Activated effector memory CD4-positive, alpha-beta T cell treated with anti-CD3 and anti-CD28 coated beads, Interleukin-2, amount 50 U/mL, for 16 hours (primary cell): ENCODE data around the gene DELE1.

Experiments used
- DNase-seq: peaks from one replicate; pipeline ENCODE4 v3.0.0-alpha.2; 2020

Gene DELE1

GRCh38 chr5:141960018-141960417, 36.3 kb downstream of the DELE1 start:
- no peak for DNase-seq

DNA sequence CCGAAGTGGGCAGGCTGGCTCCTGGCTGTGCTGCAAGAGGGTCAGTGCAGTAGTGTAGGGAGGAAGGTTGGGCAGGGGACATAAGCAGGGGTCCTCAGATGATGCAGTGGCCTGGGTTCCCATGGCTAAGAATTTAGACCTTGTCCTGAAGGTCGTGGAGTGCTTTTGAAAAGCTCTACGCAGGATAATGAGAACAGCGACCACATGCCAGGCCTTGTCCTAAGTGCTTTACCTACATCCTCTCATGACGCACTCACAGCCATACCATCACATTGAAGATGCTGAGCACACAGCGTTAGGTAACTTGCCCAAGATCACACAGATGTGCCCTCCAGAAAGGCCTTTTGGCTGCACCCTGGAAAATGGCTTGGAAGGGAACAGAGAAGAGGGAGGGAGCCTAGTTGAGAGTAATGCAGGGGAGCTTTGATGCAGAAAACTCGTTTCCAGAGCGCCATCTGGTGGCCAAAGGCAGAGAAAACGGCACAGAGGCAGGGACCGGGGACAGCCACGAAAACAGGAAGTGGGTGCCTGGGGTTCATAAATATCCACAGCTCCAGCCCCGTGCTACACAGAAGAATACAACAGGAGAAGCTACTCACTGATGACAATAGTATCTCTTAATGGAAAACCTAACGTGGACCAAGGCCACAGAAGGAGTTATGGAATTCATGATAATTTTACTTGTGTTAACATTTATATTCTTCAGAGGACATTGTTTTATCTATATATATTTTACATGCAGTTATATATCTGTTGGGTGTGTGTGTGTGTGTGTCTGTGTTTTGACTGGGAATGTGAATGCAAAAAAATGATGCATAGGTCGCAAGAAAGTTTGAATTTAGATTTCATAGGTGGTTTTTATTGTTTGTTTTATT, 37.0 kb downstream of the DELE1 start:
- peak; percentile 95 for DNase-seq

- no peak for DNase-seq
These were observed 37.8 kb downstream of the DELE1 start for GRCh38 chr5:141961466-141961865.

DNA sequence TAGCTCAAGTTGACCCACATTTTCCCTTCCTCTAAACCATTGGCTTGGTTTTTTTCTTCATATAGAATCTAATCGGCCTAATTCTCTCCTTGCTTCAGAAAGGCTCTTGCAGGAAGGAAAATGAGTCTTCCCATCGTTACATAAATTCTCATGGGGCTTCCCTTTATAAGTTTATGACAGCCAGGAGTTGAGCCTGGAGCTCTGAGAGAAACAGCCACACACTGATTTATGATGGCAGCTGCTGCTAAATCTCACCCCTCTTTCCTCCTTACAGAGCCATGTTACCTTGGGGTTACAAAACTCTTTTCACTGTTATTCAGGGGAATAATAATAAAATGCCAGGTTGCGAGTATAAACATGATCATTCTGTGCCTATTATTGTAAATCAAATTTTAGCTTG, 40.0 kb downstream of the DELE1 start:
- DNase-seq = no peak

DNA sequence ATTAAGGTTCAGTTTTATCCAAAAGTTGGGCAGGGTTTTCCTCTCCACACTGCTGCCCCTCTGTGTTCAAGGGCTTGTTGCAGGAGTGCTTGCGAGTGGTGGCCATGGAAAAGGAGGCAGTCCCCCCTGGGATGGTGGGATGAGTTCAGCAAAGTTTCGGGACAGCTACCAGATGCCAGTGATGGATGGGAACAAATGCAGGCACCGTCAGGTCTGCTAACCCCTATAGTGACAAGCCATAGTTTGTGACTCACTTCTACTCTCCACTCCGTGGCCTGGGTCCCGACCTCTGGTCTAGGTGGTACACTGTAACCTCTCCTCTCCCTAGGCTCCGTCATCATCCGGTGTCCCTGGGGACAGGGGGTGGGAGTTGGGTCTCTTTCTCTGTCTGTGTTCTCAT, 41.4 kb downstream of the DELE1 start:
- DNase-seq = no peak

DNA sequence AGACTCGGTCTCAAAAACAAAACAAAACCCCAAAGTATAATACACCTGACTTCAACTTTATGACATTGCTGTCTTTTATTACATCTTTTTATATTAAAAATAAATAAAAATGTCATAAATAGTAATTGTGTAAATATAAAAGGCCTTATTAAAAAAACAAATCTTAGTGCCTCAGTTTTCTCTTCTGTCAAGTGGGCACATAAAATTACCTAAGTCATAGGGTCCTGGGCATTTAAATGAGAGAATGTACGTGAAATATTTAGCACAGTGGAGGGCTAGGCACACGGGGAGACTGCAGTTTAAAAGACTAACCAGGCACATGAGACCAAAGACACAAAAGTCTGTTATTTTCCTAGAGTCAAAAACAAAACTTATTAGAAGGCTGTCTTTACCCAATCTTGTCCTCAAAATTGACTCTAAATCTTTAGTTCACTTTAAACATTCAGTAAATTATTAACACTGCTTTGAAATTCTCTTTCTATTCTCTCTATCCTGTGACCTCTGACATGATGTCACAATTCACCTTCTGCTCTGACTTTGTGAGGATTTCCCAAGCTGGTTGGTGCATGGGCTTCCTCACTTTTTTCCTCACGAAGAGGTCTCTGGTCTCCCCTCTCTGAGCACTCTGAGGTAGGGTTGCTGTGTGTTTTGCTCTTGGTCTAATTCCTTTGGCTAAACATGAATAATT, 42.7 kb downstream of the DELE1 start:
- no peak for DNase-seq

GRCh38 chr5:141966963-141967333, 43.3 kb downstream of the DELE1 start:
- DNase-seq = no peak

DNA sequence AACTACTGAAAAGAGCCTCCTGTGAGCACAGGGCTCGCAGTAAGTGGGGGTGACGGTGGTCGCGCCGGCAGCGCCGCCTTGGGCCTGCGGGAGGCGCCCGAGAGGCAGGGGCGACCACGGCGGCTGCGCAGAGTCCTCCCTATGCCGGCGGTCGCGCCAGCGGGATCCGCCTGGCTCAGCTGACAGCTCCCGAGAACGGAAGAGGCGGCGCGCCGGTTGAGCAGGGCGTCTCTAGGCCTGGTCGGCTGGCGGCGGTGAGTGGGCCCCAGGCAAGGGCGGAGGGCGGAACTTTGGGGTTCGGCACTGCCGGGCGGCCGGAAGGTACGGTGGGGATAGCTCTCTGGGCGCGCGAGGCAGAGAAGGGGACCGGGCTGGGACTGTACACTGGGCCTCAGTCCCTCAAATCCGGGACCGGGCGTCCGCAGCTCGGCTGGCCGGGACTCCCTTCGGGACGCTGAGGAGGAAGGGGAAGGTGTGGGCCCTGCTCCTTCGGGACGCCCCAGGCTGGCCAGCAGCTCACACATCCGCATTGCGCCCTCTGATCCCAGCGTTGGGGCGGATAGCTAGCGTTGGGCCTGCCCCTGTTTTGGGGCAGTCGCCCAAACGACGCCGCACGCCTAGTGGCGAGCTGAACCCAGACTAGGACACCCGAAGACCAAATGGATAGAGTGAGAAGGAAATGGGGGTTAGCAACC, 45.4 kb downstream of the DELE1 start, which contains the start of gene RNF14:
Gene RNF14, plus strand, starts transcription at position 192 of the 695 bp plus-strand sequence. CDS start 4,484 bp downstream, outside the sequence.
- DNase-seq = peak; percentile 97

DNA sequence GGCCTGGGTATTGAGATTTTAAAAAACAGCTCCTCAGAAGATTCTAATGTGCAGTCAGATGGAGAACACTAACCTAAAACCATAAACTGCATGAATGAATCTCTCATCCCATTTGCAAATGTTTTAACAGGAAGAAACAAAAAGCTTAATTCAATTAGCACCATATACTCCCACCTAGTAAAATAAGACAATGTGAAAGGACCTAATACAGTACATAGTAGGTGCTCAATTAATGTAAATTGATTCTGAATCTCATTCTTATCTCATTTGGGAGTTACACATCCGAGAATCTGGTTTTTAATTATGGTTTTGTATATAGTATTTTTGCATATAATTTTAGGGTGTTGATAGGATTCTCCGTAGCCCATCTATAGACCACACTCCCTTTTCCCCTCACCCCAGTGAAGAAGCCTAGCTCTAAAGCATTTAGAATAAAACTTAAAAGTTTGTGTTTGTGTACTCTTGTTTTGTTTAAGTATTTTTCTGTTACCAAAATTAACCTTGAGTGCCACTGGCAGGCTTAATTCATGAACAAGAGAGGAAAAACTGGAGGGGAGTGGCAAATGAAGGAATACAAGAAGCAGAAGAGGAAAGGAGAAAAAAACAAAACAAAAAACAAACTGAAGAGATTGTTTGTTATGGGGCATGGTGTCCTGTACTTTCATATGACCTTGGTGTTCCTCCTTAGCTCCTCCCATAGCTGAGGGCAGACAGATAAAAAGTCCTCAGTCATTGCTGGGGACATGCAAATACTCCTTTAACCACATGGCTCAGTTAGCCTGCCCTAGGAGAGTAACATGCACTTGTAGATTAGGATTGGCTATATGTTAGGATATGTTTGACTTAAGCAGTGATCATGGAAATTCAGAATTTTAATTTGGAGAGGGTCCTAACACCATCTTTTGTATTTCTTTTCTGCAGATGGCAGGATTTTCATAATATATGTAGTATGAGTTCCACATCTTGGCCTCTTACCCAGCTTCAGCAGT, 46.4 kb downstream of the DELE1 start:
- no peak for DNase-seq

DNA sequence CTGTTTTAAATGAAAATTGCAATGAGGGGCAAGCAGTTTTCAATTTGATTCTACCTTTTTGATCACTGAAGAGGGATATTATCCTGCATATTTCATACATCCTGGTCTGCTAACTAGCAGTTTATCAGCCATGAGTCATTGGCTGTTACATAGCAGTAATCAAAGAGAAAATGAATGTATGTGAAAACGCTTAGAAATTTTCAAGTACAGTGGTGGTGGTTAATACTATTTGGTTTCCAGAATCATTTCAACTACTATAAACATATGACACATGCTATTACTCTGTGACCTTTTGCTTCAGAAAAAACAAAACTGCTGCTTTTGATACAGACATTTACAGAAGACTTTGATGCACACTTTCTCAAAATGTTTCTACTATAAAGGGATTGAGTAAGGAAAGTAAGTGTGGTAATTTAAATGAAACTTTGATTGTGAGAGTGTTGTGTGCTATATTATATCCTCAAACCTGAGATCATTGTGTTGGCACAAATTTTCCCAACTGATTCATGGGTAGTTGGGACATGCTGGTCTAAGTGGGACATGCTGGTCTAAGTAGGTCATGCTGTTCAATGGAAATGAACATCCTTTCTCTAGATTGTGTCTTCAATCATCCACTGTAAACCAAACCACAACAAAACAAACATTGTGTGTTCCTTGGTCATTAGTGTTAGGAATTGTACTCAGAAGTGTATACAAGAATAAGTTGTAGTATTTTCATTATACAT, 50.4 kb downstream of the DELE1 start:
- no peak for DNase-seq

DNA sequence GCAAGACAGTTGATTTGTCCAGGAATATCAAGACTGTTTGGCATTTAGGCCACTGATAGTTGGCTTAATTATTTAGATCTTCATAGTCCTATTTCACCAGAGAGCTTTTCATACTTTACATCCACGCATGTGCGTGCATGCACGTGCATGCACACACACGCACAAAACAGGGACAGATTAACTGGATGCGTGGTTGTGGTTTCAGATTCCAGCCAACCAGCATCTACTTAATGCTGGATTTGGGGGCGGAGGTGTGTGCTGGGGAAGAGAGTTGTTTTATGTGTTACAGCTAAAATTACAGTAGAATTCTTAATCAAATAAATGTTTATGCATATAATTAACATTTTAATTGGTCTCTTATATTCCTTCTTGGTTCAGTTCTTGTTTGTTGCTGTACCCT, 52.5 kb downstream of the DELE1 start:
- DNase-seq = no peak

DNA sequence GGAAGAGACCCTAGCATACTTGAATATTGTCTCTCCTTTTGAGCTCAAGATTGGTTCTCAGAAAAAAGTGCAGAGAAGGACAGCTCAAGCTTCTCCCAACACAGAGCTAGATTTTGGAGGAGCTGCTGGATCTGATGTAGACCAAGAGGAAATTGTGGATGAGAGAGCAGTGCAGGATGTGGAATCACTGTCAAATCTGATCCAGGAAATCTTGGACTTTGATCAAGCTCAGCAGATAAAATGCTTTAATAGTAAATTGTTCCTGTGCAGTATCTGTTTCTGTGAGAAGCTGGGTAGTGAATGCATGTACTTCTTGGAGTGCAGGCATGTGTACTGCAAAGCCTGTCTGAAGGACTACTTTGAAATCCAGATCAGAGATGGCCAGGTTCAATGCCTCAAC, 54.7 kb downstream of the DELE1 start:
- no peak for DNase-seq

DNA sequence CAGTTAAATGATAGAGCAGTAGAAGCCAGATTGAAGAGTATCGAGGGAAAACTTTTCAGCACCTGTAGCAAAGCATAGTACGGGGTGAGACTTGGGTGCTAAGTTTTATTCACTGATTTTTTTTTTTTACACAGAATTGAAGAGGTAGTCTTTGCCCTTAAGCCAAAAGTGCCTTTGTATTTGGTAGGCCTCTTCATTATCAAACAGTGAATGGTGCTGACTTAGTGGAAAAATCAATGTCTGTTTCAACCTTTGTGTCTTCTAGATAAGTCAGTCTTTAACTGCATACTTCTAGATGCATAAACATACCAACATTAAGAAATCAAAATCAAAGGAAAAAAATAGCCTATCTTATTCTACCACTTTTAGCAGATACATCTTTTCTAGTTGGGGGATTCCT, 59.0 kb downstream of the DELE1 start:
- no peak for DNase-seq

DNA sequence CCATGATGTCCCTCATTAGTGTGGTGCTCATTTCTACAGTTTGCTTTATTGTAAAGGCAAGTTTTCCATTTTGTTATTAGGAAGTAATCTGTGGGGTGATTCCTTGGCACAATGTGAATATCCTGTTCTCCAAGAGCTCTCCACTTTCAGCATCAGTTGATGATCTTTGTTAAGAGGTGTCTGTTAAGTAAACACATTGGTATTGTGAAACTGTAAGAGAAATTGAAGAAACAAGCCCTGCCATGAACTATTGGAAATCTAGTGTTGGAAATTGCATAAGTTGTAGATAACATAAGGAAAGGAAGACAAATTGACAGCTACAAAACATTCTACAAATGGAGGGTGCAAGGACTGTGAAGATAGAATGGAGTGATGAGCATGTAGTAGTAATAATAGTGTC, 62.4 kb downstream of the DELE1 start:
- DNase-seq = no peak

DNA sequence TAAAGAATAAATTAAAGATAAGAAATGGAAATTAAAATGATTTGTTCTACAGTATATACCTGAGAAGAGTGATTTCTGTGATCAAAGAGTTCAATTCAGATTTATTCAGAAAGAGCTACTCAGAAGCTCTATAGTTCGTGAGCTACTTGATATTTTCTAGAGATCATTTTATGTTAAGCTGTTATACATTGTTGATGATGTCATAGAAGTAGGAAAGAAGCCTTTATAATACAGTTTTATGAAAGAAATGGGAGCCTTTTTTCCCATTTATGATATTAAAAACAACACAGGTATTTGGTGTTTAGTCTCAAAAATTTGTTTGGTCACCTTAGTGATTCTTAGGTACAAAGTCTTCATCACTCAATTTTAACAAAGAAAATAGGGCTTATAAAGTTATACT, 66.0 kb downstream of the DELE1 start:
- no peak for DNase-seq
